ENCODE results near the gene ABRACL. TPM values are rescaled to one million over a fixed set of nuclear protein-coding genes. Genes with fewer than 3 reads are reported as not detected.

The ABRACL gene
- polyA plus RNA-seq, 1 experiment = 56.4 TPM

GRCh38 chr6:139053382-139053781, 24.8 kb downstream of the ABRACL start:
- no peak for TF ChIP-seq CTCF (IDR thresholded peaks at IDR 0.05; ENCODE audit: low read depth, low read length)
- CTCF ChIA-PET = interaction anchor here (0.6 kb wide), 1 partner anchor 76 kb away, joined by 3 read pairs; no protein-coding TSS in a partner anchor
- no peaks in the 10 kb centered on the region for H3K9me3 ChIP-seq (ENCODE audit: control insufficient read depth, insufficient read depth, low read length)
- H3K4me3 ChIP-seq (ENCODE audit: low read depth, low read length) = no peak overlapping the region
- no peak for DNase-seq (ENCODE audit: low read depth, low spot score)
- H3K27me3 ChIP-seq (ENCODE audit: control insufficient read depth, insufficient read depth, low read length) = no peaks in the 10 kb centered on the region
- POLR2A ChIA-PET = no interaction called here
- H3K27ac ChIP-seq (ENCODE audit: low read depth, low read length) = no peak overlapping the region

- H3K27ac ChIP-seq (ENCODE audit: low read depth, low read length) = no peak overlapping the region
- H3K27me3 ChIP-seq (ENCODE audit: control insufficient read depth, insufficient read depth, low read length) = no peaks in the 10 kb centered on the region
- POLR2A ChIA-PET = no interaction called here
- H3K4me3 ChIP-seq (ENCODE audit: low read depth, low read length) = no peak overlapping the region
- no peak for TF ChIP-seq CTCF (IDR thresholded peaks at IDR 0.05; ENCODE audit: low read depth, low read length)
- CTCF ChIA-PET = interaction anchor here (0.6 kb wide), 1 partner anchor 76 kb away, joined by 3 read pairs; no protein-coding TSS in a partner anchor
- H3K9me3 ChIP-seq (ENCODE audit: control insufficient read depth, insufficient read depth, low read length) = no peaks in the 10 kb centered on the region
- no peak for DNase-seq (ENCODE audit: low read depth, low spot score)
Measured at GRCh38 chr6:139054001-139054400, 25.5 kb downstream of the ABRACL start.

- H3K27ac ChIP-seq (ENCODE audit: low read depth, low read length) = no peak overlapping the region
- H3K9me3 ChIP-seq (ENCODE audit: control insufficient read depth, insufficient read depth, low read length) = no peaks in the 10 kb centered on the region
- no peak for TF ChIP-seq CTCF (IDR thresholded peaks at IDR 0.05; ENCODE audit: low read depth, low read length)
- H3K27me3 ChIP-seq (ENCODE audit: control insufficient read depth, insufficient read depth, low read length) = no peaks in the 10 kb centered on the region
- CTCF ChIA-PET = no interaction called here
- POLR2A ChIA-PET = no interaction called here
- H3K4me3 ChIP-seq (ENCODE audit: low read depth, low read length) = no peak overlapping the region
- DNase-seq (ENCODE audit: low read depth, low spot score) = no peak
Measured at GRCh38 chr6:139055709-139056108, 27.2 kb downstream of the ABRACL start.

GRCh38 chr6:139058029-139058428, 29.5 kb downstream of the ABRACL start:
- Histone ChIP-seq H3K27me3 (ENCODE audit: control insufficient read depth, insufficient read depth, low read length) (no peaks in the 10 kb centered on the region), H3K4me3 (ENCODE audit: low read depth, low read length) (no peak overlapping the region), H3K27ac (ENCODE audit: low read depth, low read length) (no peak overlapping the region), H3K9me3 (ENCODE audit: control insufficient read depth, insufficient read depth, low read length) (no peaks in the 10 kb centered on the region)
- CTCF ChIA-PET = no interaction called here
- no peak for DNase-seq (ENCODE audit: low read depth, low spot score)
- TF ChIP-seq CTCF (IDR thresholded peaks at IDR 0.05; ENCODE audit: low read depth, low read length) = no peak
- POLR2A ChIA-PET = no interaction called here

- ChIA-PET CTCF (no interaction called here), POLR2A (no interaction called here)
- no peak for TF ChIP-seq CTCF (IDR thresholded peaks at IDR 0.05; ENCODE audit: low read depth, low read length)
- no peaks in the 10 kb centered on the region for H3K27me3 ChIP-seq (ENCODE audit: control insufficient read depth, insufficient read depth, low read length)
- DNase-seq (ENCODE audit: low read depth, low spot score) = peak; percentile 36
- H3K9me3 ChIP-seq (ENCODE audit: control insufficient read depth, insufficient read depth, low read length) = no peaks in the 10 kb centered on the region
- H3K4me3 ChIP-seq (ENCODE audit: low read depth, low read length) = no peak overlapping the region
- no peak overlapping the region for H3K27ac ChIP-seq (ENCODE audit: low read depth, low read length)
Measured at GRCh38 chr6:139060332-139060731, 31.8 kb downstream of the ABRACL start.

Data from AG04450 (cell line).